ENCODE measurements around the gene SH2D4B. TPM values are rescaled to one million over a fixed set of nuclear protein-coding genes. Genes with fewer than 3 reads are reported as not detected.

SH2D4B gene
- total RNA-seq, 4 donors from 2014 or later = not detected

GRCh38 chr10:80630324-80630723, 92.6 kb downstream of the SH2D4B start:
- Histone ChIP-seq H3K4me3 (no peak overlapping the region), H3K9me3 (peaks cover 0 to 5% (median 0%) of the 10 kb centered on the region in 4 donors), H3K4me1 (no peaks in the 10 kb centered on the region), H3K36me3 (no peaks in the 10 kb centered on the region), H3K27me3 (no peaks in the 10 kb centered on the region), H3K27ac (no peak overlapping the region)
- TF ChIP-seq, protein P1, sequence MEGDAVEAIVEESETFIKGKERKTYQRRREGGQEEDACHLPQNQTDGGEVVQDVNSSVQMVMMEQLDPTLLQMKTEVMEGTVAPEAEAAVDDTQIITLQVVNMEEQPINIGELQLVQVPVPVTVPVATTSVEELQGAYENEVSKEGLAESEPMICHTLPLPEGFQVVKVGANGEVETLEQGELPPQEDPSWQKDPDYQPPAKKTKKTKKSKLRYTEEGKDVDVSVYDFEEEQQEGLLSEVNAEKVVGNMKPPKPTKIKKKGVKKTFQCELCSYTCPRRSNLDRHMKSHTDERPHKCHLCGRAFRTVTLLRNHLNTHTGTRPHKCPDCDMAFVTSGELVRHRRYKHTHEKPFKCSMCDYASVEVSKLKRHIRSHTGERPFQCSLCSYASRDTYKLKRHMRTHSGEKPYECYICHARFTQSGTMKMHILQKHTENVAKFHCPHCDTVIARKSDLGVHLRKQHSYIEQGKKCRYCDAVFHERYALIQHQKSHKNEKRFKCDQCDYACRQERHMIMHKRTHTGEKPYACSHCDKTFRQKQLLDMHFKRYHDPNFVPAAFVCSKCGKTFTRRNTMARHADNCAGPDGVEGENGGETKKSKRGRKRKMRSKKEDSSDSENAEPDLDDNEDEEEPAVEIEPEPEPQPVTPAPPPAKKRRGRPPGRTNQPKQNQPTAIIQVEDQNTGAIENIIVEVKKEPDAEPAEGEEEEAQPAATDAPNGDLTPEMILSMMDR (IDR thresholded peaks at IDR 0.05) = no peak
- TF ChIP-seq EP300 (IDR thresholded peaks at IDR 0.05) (no peak), POLR2A (IDR thresholded peaks at IDR 0.05) (no peak)
- no peak for DNase-seq (ENCODE audit: low spot score in 2 of 2)
- 67 to 86% methylated on average over 1 of the region's 1 CpG for WGBS, 2 donors

GRCh38 chr10:80632742-80633141, 95.0 kb downstream of the SH2D4B start:
- WGBS, 2 donors = 84 to 86% methylated on average over 7 of the region's 7 CpGs
- H3K9me3 ChIP-seq = no peaks in the 10 kb centered on the region
- H3K4me3 ChIP-seq = no peak overlapping the region
- H3K27me3 ChIP-seq = no peaks in the 10 kb centered on the region
- H3K27ac ChIP-seq = no peak overlapping the region
- DNase-seq (ENCODE audit: low spot score in 2 of 2) = no peak
- H3K4me1 ChIP-seq = no peaks in the 10 kb centered on the region
- no peaks in the 10 kb centered on the region for H3K36me3 ChIP-seq
- TF ChIP-seq EP300 (IDR thresholded peaks at IDR 0.05) (no peak), POLR2A (IDR thresholded peaks at IDR 0.05) (no peak)
- TF ChIP-seq, protein P1 (IDR thresholded peaks at IDR 0.05) = no peak

DNA sequence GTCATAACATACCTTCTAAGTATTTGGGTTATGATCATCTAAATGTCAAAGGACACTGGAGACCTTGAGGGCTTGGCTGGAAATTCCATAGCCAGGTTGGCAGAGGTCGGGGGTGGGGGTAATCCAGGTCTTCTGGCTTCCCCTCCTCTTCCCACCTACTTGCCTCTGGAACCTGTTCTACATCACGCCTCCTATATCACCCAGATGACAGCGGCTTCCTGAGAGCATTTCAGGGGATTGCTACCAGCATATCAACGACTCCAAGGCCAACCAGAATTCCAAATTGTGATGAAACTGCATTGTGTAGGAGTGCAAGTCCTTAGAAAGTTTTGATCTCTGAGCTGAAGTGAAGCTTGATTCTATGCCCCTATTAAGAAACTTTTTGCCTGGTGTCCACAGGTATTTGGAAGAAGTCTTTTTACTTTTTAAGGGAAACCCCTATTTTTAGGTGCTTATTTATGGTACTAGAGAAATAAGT, 95.7 kb downstream of the SH2D4B start:
- DNase-seq (ENCODE audit: low spot score in 2 of 2) = no peak
- no peak for TF ChIP-seq POLR2A (IDR thresholded peaks at IDR 0.05)
- no peak for TF ChIP-seq EP300 (IDR thresholded peaks at IDR 0.05)
- TF ChIP-seq, protein P1 (IDR thresholded peaks at IDR 0.05) = no peak
- H3K4me3 ChIP-seq = no peak overlapping the region
- 68 to 78% methylated on average over 4 of the region's 4 CpGs for WGBS, 2 donors
- no peaks in the 10 kb centered on the region for H3K36me3 ChIP-seq
- H3K4me1 ChIP-seq = no peaks in the 10 kb centered on the region
- H3K27me3 ChIP-seq = no peaks in the 10 kb centered on the region
- H3K27ac ChIP-seq = no peak overlapping the region
- no peaks in the 10 kb centered on the region for H3K9me3 ChIP-seq

DNA sequence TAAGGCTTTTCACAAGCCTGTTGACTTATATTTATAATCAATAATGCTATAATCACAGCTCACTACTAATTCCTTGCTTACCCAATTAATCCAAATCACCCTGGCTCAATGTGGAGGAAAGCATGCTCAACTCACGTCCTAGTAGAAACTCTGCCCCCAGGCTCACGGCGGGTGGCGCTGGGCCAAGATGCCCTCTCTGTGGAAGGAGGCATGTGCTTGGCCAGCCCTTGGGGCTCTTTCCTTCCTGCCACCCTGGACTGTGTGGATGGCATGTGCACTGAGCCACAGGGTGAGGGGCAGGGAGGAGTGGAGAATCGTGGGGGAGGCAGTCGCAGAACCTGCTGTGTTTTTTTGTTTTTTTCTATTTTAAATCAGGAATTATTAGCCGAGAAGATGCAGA, 96.2 kb downstream of the SH2D4B start:
- 82 to 83% methylated on average over 7 of the region's 7 CpGs for WGBS, 2 donors
- Histone ChIP-seq H3K36me3 (no peaks in the 10 kb centered on the region), H3K4me3 (no peak overlapping the region), H3K27ac (no peak overlapping the region), H3K4me1 (no peaks in the 10 kb centered on the region), H3K9me3 (no peaks in the 10 kb centered on the region), H3K27me3 (no peaks in the 10 kb centered on the region)
- no peak for TF ChIP-seq POLR2A (IDR thresholded peaks at IDR 0.05)
- DNase-seq (ENCODE audit: low spot score in 2 of 2) = no peak

DNA sequence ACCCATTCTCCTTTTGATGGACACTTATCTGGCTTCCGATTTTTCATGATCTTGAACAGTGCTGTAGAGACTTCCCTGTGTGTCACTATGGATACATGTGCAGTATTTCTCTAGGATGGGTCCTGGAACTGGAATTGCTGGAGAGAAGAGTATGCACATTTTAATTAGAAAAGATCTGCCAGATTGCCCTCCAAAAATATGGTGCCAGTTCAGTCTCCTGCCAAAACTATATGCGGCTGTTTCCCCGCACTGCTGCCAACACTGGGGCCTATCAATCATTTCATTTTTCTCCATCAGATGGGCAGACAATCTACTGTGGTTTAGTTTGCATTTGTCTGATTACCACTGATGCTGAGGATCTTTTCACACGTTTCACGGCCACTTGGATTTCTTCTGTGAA, 105.0 kb downstream of the SH2D4B start:
- no peak for DNase-seq (ENCODE audit: low spot score in 2 of 2)
- no peak overlapping the region for H3K27ac ChIP-seq
- H3K36me3 ChIP-seq = no peaks in the 10 kb centered on the region
- H3K4me1 ChIP-seq = no peaks in the 10 kb centered on the region
- no peaks in the 10 kb centered on the region for H3K9me3 ChIP-seq
- no peak overlapping the region for H3K4me3 ChIP-seq
- H3K27me3 ChIP-seq = no peaks in the 10 kb centered on the region
- TF ChIP-seq, protein P1 (IDR thresholded peaks at IDR 0.05) = no peak
- TF ChIP-seq EP300 (IDR thresholded peaks at IDR 0.05) (no peak), POLR2A (IDR thresholded peaks at IDR 0.05) (no peak)
- 81 to 87% methylated on average over 5 of the region's 5 CpGs for WGBS, 2 donors

- Histone ChIP-seq H3K9me3 (no peaks in the 10 kb centered on the region), H3K36me3 (no peaks in the 10 kb centered on the region), H3K27me3 (no peaks in the 10 kb centered on the region), H3K4me1 (no peaks in the 10 kb centered on the region), H3K27ac (no peak overlapping the region), H3K4me3 (no peak overlapping the region)
- no peak for DNase-seq (ENCODE audit: low spot score in 2 of 2)
- no peak for TF ChIP-seq POLR2A (IDR thresholded peaks at IDR 0.05)
- TF ChIP-seq, protein P1 (IDR thresholded peaks at IDR 0.05) = no peak
- TF ChIP-seq EP300 (IDR thresholded peaks at IDR 0.05) = no peak
Measured at GRCh38 chr10:80646366-80646765, 108.7 kb downstream of the SH2D4B start.

Measured in tibial nerve (tissue), 4 donors.